GM13976 (cell line): ENCODE data around the gene KCNIP1.
A peak's percentile ranks its signal among the peaks of the same experiment; 100 is the strongest.

ENCODE experiments used
- DNase-seq: peaks from one replicate; pipeline ENCODE4 v3.0.0; 2012; ENCODE audit warnings: low spot score
- in situ Hi-C: fragments of 300-500 bp; cut with MboI; formaldehyde crosslinking; loops from one replicate; pipeline ENCODE4 v1.12.0; 2022; ENCODE audit warnings: low sequenced_read_pairs, mixed read lengths, inconsistent platforms; ENCODE audit not compliant: unreplicated experiment
- TF ChIP-seq, protein P1 (sequence below): IDR thresholded peaks from 2 replicates; pipeline ENCODE4 v1.5.1; 2012; ENCODE audit warnings: borderline replicate concordance, mild to moderate bottlenecking; ENCODE audit not compliant: insufficient read depth; ENCODE audit errors: extremely low read depth, missing control alignments, control extremely low read depth

KCNIP1 gene

DNA sequence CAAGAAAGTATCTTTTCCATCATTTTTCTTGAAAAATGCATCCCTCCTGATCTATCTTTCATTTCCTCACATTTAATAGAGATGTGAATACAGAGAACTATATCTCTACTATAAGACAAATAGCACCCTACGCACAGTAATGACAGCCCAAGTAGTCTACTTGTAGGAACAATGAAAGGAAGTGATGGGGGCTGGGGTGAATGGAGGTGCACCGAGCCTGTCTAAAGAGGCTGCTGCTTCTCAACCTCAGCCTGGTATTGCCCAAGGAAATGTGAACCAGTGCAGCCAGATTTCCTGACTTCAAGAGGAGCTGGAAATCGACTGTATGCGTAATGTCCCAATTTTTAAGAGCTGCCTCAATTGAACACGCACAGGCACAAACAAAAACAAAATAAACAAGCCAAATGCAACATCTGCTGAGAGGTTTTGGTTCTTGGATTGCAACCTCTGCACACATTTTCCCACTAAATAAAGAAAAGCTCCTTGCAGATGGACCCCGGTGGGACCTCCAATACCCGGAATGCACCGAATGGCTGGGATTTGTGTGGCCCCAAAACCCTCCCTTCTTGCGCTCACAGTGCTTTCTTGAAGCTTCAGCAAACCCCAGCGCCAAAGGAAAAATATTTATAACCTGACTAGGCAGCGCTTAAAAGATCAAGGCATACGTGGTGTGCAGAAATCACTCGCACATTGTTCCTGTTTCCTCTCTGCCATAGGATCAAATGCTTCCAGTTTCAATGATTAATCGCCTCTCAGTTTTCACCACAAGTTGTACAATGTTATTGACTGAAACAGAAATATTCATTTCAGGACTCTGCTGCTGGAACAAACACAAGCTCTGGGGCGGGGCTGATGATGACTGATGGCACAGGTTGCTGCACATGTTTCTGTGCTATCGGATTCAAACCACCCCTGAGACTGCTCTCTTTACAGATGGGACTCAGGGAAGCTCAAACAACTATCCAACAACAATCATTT lies 68.3 kb downstream of the KCNIP1 start:
- in situ Hi-C loops: no loop called here
- DNase-seq: peak; percentile 37
- TF ChIP-seq, protein P1, sequence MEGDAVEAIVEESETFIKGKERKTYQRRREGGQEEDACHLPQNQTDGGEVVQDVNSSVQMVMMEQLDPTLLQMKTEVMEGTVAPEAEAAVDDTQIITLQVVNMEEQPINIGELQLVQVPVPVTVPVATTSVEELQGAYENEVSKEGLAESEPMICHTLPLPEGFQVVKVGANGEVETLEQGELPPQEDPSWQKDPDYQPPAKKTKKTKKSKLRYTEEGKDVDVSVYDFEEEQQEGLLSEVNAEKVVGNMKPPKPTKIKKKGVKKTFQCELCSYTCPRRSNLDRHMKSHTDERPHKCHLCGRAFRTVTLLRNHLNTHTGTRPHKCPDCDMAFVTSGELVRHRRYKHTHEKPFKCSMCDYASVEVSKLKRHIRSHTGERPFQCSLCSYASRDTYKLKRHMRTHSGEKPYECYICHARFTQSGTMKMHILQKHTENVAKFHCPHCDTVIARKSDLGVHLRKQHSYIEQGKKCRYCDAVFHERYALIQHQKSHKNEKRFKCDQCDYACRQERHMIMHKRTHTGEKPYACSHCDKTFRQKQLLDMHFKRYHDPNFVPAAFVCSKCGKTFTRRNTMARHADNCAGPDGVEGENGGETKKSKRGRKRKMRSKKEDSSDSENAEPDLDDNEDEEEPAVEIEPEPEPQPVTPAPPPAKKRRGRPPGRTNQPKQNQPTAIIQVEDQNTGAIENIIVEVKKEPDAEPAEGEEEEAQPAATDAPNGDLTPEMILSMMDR: no peak

DNA sequence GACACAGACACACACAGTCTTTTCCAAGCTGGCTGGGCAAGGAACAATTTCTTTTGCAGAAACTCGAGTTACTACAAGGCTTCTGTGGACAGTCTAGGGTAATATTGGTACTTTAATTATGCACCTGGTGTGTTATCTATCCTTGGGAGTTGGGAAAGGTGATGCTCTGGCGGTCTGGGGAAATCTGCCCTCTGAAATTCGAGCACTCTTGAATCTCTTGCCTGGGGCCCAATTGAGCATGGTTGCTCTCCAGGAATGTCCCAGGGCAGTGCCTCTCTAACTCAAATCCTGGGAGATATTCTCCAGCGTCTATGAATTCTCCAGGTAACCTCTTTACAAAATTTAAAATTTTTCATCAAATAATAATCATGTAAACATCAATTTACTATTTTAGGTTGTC lies 69.3 kb downstream of the KCNIP1 start:
- in situ Hi-C loops: no loop called here
- DNase-seq: no peak
- TF ChIP-seq, protein P1: no peak

DNA sequence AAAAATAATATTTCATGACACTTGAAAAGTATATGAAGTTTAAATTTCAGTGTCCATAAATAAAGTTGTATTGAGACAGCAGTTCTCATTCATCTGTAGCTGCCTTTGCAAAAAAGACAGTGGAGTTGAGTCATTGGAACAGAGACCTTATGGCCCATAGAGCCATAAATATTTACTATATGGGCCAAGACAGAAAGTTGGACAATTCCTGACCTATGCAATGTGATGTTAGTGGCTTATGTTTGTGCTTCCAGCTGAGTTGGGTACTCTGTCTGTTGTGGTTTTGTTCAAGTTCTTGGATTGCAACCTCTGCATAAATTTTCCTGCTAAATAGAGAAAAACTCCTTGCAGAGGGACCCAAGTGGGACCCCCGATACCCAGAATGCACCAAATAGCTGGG lies 69.8 kb downstream of the KCNIP1 start:
- TF ChIP-seq, protein P1: no peak
- in situ Hi-C loops: no loop called here
- DNase-seq: no peak

DNA sequence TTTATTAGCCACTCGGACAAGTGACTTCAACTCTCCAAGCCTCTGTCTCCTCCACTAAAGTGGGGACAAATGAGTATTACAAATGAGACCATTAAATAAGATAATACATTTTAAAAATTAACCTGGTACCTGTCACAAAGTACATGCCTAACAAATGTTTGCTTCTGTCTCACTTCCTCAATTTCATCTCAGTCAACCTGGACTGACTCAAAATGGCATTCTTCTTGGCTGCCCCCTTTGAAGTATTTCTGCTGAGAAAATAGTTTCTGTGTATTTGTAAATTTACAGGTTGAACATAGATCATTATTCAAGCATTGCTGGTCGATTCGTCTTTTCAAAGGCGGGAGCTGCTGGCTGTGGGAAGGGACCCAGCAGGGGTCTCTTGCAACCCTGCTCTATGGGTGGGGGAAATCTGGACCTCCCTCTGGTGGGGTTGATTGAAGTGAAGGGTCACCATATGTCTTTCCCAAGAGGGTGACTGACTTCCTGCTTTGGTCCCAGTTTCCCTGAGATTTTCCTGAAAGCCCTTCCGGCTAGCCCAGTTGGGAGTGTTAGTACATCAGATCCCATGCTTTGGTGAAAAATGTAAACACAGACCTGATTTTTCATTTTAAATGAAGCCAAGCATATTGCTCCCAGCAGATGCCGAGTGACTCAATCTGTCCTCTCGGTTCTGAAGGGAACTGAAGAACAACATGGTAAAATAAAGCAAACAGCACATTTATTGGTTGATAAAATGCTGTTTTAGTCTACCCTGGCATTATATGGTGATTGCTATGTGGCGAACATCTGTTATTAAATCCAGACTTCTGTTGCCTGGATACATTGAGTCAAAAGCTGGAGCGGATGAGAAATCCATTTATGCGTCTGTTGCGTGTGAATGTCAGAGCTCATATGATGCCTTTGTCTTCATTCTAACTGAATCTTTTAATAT lies 73.0 kb downstream of the KCNIP1 start:
- TF ChIP-seq, protein P1: no peak
- no peak for DNase-seq
- in situ Hi-C loops: no loop called here

DNA sequence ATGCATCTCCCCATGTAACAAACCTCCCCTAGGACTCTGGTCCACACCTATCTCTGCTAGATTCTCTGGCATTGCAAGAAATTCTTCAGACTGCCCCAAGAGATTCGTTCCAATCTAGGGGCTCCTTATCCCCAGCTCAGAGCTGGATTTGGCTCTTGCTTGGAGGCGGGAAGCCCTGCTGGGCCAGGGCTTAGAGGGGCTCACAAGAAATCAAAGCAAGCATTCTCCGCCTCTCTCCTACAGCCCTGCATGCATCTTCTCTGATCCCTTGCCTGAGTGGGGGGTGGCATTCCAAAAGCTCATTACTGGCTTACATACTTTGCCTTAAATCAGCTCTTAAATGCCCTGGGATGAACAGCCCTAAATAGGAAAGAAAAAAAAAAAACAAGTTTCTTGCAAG lies 75.8 kb downstream of the KCNIP1 start:
- in situ Hi-C loops: no loop called here
- DNase-seq: no peak
- TF ChIP-seq, protein P1: no peak

DNA sequence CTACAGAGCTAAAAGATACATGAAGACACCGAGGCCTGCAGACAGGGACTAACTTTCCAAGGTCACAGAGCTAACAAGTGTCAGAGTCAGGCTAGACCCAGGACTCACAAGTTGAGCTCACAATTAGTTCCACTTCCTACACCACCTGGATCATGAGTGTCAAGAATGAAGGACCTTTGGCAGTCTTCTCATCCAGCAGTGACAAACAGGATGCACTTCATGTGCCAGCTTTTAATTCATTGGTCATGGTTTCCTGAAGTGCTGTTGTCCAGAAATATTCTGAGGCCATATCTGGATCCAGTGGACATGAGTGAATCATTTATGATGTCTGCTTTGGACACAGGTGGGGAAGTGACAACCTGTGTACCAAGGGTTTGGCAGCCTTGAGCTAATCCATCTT lies 77.4 kb downstream of the KCNIP1 start:
- TF ChIP-seq, protein P1: no peak
- in situ Hi-C loops: no loop called here
- no peak for DNase-seq
